ENCODE results near the gene GABRE. TPM values are rescaled to one million over a fixed set of nuclear protein-coding genes. Genes with fewer than 3 reads are reported as not detected.

GABRE gene
- 4.4 TPM for total RNA-seq

GRCh38 chrX:151974336-151975227, at the start of gene GABRE:
Gene GABRE, minus strand, starts transcription at chrX:151974676. Its CDS starts 51 bp downstream, at chrX:151974625.

GRCh38 chrX:151912780-151913179, 61.7 kb downstream of the GABRE start, which contains the start of gene MAGEA4:
Gene MAGEA4, plus strand, starts transcription at chrX:151912889. Its CDS starts 10,776 bp downstream, at chrX:151923665.

Other genes starting within 250 kb of the GABRE start
- gene CNGA2, start 239.9 kb downstream of the GABRE start, total RNA-seq, result not detected
- not detected for gene MAGEA4, start 61.8 kb downstream of the GABRE start, total RNA-seq
- not detected for gene MAGEA10, start 163.9 kb upstream of the GABRE start, total RNA-seq

Measured in diencephalon (tissue), 1 donor.